ENCODE results near the gene ADAM17. TPM values are rescaled to one million over a fixed set of nuclear protein-coding genes. Genes with fewer than 3 reads are reported as not detected.

The ADAM17 gene
- total and polyA plus RNA-seq, 2 of the 8 experiments (the other 6 are each of a cell fraction or from before 2014, with no cell fraction given): 6.5 to 23.5 TPM

DNA sequence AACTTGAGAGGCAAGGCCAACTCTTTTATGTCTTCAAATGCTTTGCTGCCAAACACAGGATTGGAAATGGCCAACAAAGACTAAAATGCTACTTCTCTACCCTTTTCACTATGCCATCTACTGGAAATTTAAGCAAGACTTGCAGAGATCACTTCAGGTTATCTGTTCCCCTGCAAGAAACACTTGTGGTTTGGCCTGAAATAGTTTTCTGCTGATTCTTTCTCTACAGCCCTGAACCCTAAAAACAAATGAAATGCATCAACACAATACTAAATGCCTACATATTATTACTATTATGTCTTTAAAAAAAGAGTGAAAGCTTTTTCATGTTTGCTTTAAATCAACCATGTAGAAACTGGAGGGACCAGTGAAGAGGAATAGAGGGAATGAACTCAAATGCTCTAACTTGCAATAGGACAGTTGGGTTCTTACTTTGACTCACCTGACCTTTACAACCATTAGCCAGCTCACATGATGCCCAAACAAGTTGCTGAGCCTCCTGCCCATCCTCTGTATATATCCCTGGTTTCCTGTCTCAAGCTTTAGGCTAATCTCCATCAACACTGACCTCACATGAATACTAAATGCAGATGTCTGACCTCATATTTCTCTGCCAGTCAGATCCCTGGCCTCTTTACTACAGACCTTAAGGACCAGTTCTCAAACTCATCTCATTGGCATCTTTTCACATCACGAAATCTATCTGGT, 17.5 kb upstream of the ADAM17 start (continued):
- TF ChIP-seq CBX5 (IDR thresholded peaks at IDR 0.05; ENCODE audit: low read depth, low read length) (no peak), SP4 (IDR thresholded peaks at IDR 0.05; ENCODE audit: low read length) (no peak), CREB1 (IDR thresholded peaks at IDR 0.05) (no peak), GABPA (IDR thresholded peaks at IDR 0.05; ENCODE audit: borderline replicate concordance, insufficient read depth, low read length) (no peak), TBP (IDR thresholded peaks at IDR 0.05; ENCODE audit: low read depth, low read length) (no peak)
- TF ChIP-seq, protein P1, sequence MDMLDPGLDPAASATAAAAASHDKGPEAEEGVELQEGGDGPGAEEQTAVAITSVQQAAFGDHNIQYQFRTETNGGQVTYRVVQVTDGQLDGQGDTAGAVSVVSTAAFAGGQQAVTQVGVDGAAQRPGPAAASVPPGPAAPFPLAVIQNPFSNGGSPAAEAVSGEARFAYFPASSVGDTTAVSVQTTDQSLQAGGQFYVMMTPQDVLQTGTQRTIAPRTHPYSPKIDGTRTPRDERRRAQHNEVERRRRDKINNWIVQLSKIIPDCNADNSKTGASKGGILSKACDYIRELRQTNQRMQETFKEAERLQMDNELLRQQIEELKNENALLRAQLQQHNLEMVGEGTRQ (IDR thresholded peaks at IDR 0.05; ENCODE audit: low read length): no peak

Data from H1 (cell line).